ENCODE measurements around the gene CRTC2.

Gene CRTC2

DNA sequence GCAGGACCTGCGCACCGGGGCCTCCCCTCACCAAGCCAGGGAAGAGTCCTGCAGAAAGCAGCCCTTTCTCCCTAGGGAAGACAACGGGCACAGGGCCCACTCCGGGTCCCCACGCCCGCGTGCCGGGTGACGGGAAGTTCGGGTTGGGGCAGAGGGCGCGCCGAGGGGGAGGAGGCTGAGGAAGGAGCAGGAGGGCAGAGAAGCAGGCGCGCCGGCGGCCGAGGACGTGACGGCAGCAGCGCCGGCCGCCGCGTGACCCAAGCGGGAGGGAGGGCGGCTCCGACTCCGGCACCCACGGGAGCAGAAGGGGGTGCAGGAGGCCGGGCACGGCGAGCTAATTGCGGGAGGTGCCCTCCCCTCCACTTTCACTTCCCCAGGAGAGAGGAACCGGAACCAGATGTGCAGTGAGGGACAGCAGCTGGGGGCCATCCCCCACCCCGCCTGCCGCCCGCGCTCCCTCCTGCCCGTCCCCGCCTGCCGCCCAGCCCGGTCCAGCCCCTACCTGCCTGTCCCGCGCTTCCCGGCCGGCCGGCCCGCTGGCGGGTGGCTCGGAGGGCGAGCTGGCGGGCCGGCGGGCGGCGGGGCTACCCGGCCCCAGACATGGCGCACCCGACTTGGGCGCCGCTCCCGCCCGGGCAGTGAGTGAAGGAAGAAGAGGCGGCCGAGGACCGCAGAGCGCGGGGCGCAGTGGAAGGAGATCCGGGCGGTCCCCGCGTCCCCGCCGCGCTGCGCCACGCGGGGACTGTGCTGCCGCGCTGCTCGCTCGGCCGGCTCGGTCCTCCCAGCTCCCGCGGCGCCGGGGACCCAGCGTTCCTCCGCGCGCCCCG lies 12.4 kb downstream of the CRTC2 start:
- peak; percentile 72 for DNase-seq

DNA sequence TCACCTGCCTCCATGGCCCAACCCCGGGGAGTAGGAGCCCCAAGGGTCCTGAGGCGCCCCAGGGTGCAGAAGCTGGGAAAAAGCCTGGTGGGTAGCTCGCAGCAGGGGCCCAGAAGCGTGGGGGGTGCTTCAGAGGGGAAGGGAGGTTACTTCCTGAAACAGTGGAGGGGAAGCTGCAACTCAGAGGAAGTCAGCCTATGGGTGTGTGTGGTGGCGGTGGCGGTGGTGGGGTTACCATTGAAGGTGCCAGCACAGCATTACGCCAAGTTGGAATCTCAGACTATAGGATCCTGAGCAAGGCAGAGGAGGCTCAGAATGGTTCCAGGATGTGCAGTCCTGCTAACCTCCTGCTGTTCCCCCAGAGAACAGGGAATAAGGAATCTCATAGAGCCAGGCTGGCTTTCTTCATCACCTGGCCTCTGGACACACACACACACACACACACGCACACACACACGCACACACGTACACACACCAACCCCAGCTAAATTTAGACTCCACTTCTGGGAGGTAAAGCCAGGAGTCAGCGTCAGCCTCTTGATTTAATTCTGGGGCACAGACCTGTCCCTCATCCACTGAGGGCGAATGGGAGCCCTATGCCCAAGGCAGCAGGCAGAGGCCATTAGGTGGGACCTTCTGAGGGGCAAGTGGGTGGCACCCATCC lies 13.1 kb downstream of the CRTC2 start:
- DNase-seq = peak; percentile 74

DNA sequence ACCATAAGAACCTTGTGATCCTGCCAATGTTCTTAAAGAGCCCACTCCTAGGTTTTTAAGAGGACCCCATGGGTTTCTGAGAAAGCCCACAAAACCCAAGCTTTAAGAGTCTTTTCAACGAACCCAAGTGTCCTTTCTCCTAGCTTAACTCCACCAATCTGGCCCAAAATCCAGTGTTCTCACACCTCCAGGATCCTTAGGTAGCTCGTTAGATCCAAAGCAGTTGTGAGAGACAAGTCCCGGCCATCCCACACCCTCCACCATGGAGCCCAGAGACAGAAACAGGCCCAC lies 13.6 kb downstream of the CRTC2 start:
- DNase-seq = no peak

DNA sequence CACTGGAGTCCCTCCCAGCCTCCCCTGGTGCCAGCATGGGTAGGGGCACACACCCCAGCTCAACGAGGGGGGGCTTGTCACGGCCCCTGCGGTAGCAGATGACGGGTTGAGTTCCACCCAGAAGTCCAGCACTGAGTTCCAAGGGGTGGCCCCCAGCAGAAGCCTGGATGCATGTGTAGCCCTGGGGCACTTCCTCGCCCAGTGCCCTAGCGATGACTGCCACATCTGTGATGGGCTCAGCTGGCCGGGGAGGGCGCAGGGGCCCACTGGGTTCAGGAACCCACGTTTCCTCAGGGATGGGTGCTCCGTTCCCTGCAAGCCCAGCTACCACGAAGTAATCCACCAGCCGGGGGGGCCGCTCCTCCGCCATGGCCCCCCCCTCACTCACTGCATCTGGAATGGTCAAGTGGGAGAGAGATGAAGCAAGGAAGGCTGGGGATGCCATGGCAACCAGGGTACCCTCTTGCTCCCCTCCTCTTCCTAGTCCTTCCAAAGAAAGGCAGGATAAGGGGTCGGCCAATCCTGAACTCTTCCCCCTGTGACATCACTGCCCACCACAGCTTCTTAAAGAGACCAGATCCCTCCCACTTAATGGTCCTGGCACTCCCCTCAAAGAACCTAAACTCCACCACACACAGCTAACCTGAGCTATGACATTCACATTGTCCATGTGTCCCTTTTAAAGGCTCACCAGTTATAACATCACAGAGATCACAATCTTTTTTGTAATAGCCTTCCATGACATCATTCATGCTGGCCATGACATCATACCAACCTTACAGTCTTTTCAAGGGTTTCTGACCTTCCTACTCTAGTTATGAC lies 14.2 kb downstream of the CRTC2 start:
- DNase-seq = no peak

DNA sequence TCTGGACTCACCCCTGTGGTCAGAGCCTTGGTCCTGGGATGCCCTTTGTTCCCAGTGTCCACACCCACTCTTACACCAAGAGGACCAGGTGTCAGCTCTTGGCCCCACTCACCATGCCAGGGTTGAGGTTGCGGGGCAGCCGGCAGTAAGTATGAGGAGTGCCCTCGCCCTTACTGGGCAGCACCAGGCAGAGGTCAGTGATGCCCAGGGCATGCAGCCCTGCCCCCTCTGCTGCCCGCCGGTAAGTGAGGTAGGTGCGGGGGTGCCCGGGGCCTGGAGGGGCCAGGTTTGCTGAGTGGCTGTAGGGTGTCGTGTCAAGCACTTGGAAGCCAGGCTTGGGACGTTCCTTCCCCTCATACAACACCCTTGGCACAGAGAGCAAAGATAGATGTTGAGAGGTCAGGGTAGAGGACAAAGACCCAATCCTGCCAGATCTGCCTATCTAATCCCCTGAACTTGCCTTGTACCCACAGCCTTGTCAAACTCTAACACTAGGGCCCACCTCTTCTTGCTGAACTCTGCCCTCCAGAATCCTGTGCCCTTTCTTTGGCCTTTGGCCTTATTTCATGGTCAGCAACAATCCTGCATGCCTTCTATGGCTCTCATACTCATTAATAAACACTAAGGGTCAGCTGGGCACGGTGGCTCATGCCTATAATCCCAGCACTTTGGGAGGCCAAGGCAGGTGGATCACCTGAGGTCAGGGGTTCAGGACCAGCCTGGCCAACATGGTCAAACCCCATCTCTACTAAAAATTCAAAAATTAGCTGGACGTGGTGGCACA lies 15.5 kb downstream of the CRTC2 start:
- DNase-seq = no peak

DNA sequence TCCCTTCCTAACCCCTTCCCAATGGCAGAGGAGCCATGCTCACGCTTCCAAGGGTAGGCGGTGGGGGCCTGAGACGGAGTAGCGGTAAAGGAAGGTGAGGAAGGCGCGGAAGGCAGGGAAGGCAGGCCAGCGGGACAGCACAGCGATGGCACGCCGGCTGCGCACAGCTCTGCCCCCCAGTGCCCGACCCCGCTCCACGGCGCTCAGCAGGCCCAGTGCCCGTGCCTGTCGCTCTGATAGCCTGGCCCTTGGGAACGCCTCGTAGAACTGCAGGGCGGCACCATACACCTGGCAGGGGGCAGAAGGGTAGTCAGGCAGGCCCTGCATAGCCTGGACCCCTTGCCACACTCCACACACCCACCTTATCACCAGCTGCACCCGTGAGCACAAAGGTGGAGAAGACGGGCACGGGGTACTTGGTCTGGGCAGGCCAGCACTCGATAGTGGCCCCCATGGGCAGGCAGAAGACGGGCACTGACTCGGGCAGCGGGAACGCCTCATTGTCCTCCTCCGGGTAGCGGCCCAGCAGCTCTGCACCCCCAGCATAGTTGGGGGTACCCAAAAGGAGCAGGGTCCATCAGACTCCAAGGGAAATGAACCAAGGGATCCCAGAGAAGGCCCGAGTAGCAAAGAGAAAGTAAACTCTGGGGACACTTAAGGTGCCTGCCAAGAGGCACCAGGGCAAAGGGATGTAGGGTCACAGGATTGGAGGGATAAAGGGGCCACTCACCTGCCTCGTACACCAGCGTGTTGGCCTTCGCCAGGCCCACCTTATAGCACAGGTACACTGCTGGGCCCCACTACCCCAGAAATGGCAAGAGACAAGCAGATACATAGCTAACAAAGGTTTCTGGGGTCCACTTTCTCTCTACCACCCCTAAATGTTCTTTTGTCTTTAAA lies 16.3 kb downstream of the CRTC2 start:
- DNase-seq = no peak

DNA sequence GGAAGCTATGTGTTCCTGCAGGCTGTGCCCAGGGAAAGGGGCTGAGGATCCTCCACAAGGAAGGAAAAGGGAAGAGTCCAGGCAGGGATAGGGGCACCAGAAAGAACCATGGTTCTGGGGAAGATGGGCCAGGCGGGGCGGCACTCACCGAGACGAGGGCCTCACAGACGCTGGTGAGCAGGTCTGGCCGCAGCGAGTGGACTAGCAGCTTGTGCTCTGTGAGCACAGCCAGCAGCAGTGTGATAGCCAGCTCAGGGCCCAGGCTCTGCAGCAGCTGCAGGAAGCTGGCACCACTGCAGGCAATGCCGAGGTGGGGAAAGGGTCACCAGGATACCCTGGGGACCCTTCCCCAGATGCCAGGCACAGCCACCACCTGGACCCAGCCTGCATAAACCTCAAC lies 17.7 kb downstream of the CRTC2 start:
- no peak for DNase-seq

DNA sequence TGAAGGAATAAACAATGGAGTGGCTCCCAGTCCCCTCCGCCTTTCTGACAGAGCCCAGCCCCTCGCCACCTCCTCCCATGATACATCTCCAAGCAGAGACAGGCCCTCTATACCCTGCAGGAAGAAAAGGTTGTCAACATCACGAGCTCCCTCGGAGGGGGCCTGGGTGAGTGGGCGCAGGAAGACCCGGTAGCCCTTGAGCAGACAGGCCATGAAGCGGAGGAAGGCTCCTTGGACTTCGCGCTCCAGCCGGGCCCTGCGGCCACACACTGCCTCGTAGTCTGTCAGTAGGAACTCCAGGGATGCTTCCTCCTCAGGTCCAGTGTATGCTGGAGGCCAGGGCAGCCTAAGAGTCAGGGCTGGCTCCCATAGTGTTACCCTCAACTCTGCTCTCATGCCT lies 18.9 kb downstream of the CRTC2 start:
- DNase-seq = no peak

DNA sequence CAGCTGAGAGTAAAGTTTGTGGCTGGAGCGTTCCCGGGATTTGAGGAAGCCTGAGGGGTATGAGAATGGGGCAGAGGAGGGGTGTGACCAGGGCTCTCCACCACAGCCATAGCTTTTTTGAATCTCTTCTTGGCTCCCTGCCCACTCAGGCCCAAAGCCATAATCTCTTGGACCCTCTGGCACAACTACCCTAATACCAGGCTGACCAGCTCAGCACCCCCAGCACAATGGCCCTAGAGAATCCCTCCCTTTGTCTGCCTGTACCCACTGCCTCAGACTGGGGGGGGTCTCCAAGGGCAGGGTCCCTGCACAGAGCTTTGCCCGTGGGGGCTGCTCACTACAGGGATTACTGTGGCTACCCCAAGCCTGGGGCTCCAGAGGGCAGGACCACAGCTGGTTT lies 19.4 kb downstream of the CRTC2 start:
- no peak for DNase-seq

DNA sequence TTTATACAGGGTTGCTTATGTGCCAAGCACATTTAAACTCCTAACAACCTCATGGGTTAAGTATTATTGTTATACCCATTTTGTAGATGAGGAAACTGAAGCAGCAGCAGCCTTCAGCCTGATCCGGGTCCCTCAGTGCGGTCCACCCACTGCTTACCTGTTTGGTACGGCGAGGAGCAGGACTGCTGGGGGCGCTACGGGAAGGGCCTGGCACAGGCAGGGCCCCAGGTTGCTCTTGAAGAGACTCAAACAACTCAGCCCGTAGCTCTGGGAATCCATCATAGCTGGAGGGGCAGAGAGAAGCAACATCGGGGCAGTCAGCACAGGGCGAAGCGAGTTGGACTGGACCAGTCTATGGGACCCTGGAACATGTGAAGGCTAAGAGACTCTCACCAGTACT lies 21.1 kb downstream of the CRTC2 start:
- no peak for DNase-seq

DNA sequence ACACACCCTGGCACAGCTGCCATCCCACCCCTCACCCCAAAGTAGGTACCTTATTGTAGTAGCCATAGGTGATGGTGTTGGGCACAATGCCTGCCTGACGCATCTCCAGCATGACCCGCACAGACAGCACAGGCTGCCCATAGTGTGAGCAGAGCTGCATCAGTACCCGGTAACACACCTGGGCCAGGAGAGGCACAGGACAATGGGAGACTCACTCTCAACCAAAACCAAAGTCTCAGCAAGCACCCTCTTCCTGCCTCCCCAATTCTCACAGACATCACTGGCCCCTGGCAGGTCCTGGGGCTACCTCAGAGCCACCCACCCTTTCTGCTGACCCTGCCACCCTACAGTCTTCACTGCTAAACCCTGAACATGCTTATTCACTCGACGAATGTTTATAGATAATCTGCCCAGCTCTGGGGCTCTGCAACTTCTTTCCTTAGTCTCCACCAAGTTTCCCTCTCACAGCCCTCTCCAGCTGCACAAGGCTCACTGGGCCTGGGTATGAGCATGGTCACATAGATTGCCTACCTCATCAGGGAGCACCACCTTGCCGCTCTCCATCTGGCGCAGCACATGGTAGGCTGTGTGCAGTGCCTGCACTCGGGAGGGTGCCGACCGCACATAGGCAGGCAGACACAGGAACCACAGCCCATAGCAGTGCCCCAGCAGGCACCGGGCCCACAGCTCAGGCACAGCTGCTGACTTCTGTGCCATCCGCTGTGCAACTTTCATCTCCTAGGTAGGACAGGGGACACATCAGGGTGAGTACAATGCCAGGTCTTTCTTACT lies 22.2 kb downstream of the CRTC2 start:
- DNase-seq = no peak

DNA sequence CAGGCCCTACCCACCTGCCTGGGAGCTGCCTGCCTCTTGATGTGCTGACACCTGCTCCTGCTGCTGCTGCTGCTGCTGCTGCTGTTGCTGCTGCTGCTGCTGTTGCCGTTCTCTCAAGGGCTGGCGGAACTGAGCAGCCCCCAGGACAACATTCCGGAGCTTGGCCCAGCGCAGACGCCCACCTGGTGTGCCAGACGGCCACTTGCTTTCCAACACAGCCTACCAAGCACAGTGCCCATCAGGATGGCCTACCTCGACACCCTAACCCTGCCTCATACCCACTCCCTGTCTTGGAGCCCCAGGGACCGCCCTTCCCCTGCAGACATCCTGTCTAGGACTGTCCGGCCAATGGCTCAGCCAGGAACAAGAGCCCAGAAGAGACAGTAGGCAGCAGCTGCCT lies 23.7 kb downstream of the CRTC2 start:
- DNase-seq = no peak

DNA sequence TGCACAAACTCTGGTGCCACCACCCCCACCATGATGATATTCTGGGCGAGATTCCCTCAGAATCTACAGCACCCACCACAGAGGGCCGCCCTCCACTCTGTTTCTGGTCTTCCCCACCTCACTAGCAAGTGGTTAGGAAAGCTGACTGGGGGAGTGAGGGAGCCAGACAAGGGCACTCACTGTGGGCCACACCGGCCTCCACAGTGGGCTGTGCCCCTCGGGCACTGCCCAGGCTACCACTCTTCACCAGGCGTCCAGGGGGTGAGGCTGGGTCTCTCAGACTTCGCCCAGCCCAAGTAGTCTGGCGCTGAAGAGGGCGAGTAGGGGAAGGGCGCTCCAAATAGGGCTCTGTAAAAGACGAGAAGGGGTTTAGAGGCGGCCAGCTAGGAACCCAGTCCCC lies 24.5 kb downstream of the CRTC2 start:
- no peak for DNase-seq

DNA sequence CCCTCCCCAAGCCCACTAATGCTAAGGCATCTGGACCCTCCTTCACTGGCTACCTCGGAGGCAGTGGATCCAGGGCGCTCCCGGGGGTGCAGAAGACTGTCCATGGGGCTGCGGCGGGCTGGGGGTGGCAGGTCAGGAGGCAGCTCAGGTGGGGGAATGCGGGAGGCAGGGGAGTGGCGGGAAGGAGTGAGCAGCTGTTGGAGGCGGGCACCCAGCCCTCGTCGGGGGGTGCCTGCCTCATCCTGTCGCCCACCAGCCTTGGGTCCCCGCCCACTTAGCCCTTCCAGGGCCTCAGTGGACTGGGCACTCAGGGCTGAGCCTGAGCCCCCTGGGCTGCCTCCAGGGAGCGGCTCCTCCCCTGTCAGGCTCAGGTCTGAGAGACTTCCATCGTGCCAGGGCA lies 25.0 kb downstream of the CRTC2 start:
- DNase-seq = no peak

DNA sequence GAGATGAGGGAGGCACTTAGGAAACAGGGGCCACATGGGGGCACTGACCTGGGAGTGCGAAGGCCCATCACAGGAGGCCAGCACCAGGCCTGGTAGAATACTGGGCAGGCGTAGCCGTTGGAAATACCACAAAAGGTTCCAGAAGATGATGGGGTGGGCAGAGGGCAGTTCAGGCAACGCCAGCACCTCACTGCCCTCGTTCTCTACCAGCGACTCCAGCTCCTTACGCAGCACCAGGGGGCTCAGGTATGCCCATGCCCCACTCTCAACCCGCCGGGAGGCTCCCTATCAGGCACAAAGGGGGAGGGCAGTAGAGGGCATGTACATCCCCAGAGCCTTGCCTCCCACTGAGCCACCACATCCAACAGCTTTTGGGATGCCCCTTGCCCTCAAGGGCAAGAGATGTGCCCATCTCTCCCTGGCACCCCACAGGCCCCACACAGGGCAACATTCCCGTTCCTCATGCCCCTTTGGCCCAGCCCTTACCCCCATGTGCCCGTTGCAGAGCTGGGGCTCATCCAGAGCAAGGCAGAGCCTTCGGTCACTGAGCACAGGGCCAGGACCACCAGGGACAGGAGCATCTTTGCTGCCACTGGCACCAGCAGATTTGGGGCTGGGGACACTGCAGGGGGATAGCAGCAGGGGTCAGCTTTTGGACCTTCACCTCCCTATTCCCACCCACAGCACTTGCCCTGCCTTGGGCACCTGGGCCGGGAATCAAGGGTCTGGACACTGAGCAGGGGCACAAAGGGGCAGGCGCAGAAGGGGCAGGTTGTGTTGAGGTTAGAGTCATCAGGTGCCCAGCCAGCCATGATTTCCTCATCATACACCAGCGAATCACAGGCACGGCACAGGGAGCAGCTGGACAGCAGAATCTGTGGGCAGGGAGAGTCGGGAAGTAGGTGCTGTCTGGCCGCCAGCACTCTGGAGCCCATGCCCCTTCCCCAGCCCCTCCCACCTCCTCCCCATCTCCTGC lies 26.0 kb downstream of the CRTC2 start:
- no peak for DNase-seq

DNA sequence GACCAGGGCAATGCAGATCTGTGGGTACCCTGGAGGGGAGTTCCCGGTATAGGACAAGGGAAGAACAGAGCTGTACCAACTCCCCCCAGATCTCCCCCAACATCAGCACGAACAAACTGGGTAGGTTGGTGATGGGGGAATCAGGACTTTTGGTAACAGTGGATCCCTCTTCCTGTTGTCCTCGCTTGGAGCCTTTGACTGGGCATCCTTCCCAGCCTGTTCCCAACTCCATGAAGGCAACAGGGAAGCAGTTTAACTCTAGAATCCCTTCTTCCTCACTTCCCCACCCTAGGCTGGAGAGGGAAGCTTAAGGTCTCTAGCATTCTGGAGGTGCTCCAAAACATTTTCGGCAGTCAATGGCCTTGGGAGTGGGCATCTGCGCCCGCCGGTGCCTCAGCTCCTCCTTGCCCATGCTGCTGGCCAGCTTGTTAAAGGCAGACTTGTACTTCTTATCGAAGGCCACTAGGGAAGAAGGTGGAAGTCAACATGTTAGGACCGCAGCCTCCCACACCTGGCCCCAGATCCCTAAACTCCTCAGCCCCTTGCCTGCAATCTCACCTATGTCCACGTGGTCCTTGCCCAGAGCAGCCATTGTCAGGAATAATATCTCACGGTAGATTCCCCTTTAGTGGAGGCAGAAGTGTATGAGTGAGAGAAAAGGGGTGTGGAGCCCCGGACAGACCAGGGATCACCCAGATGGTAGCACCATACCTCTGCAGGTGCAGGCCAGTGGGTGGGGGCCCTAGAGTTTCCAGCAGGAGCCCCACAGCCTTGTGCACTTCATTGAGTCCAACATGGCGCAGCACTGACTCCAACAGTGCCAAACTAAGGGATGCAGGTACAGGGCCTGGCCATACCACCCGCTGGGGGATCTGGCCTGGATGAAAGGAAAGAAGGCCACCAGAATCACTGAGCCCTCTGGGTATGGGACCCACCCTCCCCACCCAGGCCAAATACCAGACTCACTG lies 28.1 kb downstream of the CRTC2 start:
- no peak for DNase-seq

DNA sequence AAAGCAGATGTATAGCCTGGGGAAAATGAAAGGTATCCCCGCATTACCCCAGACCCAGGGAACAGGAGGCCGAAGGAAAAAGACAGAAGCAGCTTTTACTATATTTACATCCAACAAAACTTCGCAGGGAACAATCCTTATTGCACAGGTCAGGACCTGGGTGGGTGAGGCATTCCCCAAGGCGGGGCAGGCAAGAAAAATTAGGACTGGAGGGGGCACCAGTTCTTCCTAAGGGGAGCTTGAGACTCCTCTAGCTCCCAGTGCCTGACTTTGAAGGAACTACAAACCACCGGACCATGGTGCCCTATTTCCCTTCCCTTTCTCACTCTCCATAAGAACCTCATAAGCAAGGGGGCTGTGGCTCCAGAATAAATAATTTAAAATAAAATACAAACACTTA lies 29.0 kb downstream of the CRTC2 start:
- DNase-seq = no peak

DNA sequence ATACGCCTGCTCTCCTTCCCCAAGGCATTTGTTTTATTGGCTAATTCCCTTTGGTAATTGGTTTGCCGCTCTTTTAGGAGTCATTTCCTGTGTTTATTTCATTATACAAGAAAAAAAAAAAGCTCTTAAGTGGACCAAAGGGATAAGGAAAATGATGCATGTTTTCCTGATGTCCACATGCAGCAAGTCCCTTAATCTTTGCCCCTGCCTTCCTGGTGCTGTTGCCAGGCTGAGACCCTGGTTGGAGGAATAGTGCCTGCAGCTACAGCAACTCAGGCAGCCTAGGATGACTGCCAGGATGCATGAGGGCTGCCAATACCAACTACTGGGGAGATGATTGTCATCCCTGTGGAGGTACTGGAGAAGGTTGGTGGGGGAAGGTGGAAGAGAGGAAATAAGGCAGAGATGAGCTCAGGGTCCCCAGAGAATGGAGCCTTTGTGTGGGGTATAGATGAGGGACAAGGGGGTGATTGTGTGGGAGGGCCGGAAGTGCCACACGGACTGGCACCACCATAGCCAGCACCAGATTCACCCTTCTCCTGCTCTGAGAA lies 29.5 kb downstream of the CRTC2 start:
- DNase-seq = no peak
